Mucosa of descending colon (tissue), 3 donors: ENCODE results near the gene LATS2. TPM values are rescaled to one million over a fixed set of nuclear protein-coding genes. Genes with fewer than 3 reads are reported as not detected.

ENCODE experiments used
- ATAC-seq: fragments of 200-7000 bp; cut with Tn5 transposase; one replicate; pipeline ENCODE4 v1.9.1; 2020; ENCODE audit warnings: mild to moderate bottlenecking, moderate library complexity
- DNase-seq, 3 donors: peaks; one replicate each; pipeline ENCODE4 v3.0.0-alpha.2; 2020
- H3K36me3 ChIP-seq: fragments of 200-600 bp; one replicate; pipeline ENCODE4 v1.8.0; 2021; ENCODE audit warnings: low read depth, mild to moderate bottlenecking
- H3K4me1 ChIP-seq: fragments of 200-600 bp; one replicate; pipeline ENCODE4 v1.8.0; 2021; ENCODE audit warnings: low read depth, mild to moderate bottlenecking
- H3K4me3 ChIP-seq: fragments of 200-600 bp; one replicate; pipeline ENCODE4 v1.8.0; 2021; ENCODE audit warnings: mild to moderate bottlenecking
- H3K9me3 ChIP-seq: fragments of 200-600 bp; one replicate; pipeline ENCODE4 v1.8.0; 2021; ENCODE audit warnings: mild to moderate bottlenecking
- CTCF ChIP-seq: fragments of 200-600 bp; IDR thresholded peaks from one replicate; pipeline ENCODE4 v1.8.0; 2022; ENCODE audit warnings: antibody characterized with exemption, mild to moderate bottlenecking
- intact Hi-C, 2 donors: fragments of 100-400 bp; cut with DNase I in 1 of 2; cut with micrococcal nuclease in 1 of 2; formaldehyde crosslinking; loops; one replicate each; pipeline versions ENCODE4 v1.11.0 to v1.11.1; 2022; cut with DNase I, micrococcal nuclease
- total RNA-seq, 3 donors: library from RNA; stranded (reverse); fragmentation: NEBNext Ultra II Directional in 2 of 3; extraction: Animal tissue kit (Norgen Biotek cat#: 25700) in 2 of 3; gene quantifications; one replicate each; pipeline versions ENCODE4 v1.2.1 to v1.2.4, GENCODE V29; 2021 to 2023
- donor health status: DM: no; HTN: no; CAD: no; lungs with moderate emphysema.
- donor health status: DM: no; HTN: no; CAD: no.
- donor health status: DM: no; HTN: yes; CAD: no.

The LATS2 gene
- total RNA-seq, 3 donors from 2014 or later, result 9.1 to 25.9 (median 10.3) TPM

- H3K9me3 ChIP-seq, result no peaks in the 10 kb centered on the region
- H3K36me3 ChIP-seq, result no peaks in the 10 kb centered on the region
- DNase-seq, result no peak
- H3K4me1 ChIP-seq, result no peaks in the 10 kb centered on the region
- H3K4me3 ChIP-seq, result no peak overlapping the region
- TF ChIP-seq CTCF, result no peak
- no peak for ATAC-seq
- intact Hi-C loops, result no loop called here
These were observed 6.5 kb upstream of the LATS2 start for GRCh38 chr13:21067848-21068247.

GRCh38 chr13:21066946-21067345 is 5.6 kb upstream of the LATS2 start:
- ATAC-seq, result no peak
- no peak for TF ChIP-seq CTCF
- intact Hi-C loops, result no loop called here

GRCh38 chr13:21065686-21066085 is 4.3 kb upstream of the LATS2 start:
- ATAC-seq, result no peak
- DNase-seq, result no peak
- Histone ChIP-seq H3K4me1 (no peaks in the 10 kb centered on the region), H3K9me3 (no peaks in the 10 kb centered on the region), H3K36me3 (no peaks in the 10 kb centered on the region), H3K4me3 (no peak overlapping the region)
- intact Hi-C loops, result no loop called here
- TF ChIP-seq CTCF, result no peak

More at GRCh38 chr13:21066946-21067345, 5.6 kb upstream of the LATS2 start:
- H3K4me1 ChIP-seq, result no peaks in the 10 kb centered on the region
- H3K4me3 ChIP-seq, result no peak overlapping the region
- DNase-seq, result no peak
- no peaks in the 10 kb centered on the region for H3K36me3 ChIP-seq
- no peaks in the 10 kb centered on the region for H3K9me3 ChIP-seq

- Histone ChIP-seq H3K4me3 (no peak overlapping the region), H3K9me3 (no peaks in the 10 kb centered on the region), H3K4me1 (no peaks in the 10 kb centered on the region), H3K36me3 (no peaks in the 10 kb centered on the region)
- intact Hi-C loops, result loop anchor here in 1 of 2 donors (5.0 kb wide), 1 partner anchor 51 kb away; no protein-coding TSS in a partner anchor
- DNase-seq (no peak), ATAC-seq (no peak)
- no peak for TF ChIP-seq CTCF
These were observed 1.6 kb upstream of the LATS2 start for GRCh38 chr13:21063031-21063430.

GRCh38 chr13:21060338-21061028 is 903 bp downstream of the LATS2 start:
- ATAC-seq (peak; percentile 5), DNase-seq (peak; percentile 18 to 57 (median 46))
- H3K4me1 ChIP-seq, result no peaks in the 10 kb centered on the region
- H3K9me3 ChIP-seq, result no peaks in the 10 kb centered on the region
- TF ChIP-seq CTCF, result no peak
- peak overlapping the region; percentile 84 for H3K4me3 ChIP-seq
- H3K36me3 ChIP-seq, result no peaks in the 10 kb centered on the region
- intact Hi-C loops, result loop anchor here in 1 of 2 donors (5.0 kb wide), 1 partner anchor 48 kb away; no protein-coding TSS in a partner anchor
